Measurements from ENCODE around the gene CHRNA9. TPM values are rescaled to one million over a fixed set of nuclear protein-coding genes. Genes with fewer than 3 reads are reported as not detected.
A peak's percentile ranks its signal among the peaks of the same experiment; 100 is the strongest.

The CHRNA9 gene
- total RNA-seq, 1 donor from 2014 or later = 0.43 TPM

DNA sequence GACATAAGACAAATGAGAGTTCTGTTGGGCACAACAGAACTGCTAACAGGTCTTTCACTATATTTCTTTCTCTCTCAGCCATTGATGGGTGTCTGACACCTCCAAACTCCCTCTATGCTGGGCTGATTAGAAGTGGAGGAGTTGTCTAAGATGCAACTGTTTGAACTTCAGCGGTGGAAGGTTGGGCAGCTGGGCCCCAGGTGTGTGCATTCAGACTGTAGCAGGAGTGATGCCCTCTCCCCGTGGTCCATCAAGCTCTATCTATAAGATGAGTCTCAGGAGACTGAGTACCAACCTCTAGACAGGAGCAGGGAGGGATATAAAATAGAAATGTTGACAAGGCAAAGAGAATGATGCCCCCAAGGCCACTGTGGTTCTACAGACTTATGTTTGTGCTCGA is 28.2 kb upstream of the CHRNA9 start:
- peaks cover 10% of the 10 kb centered on the region for H3K4me1 Mint-ChIP-seq (ENCODE audit: low read depth)
- no peak overlapping the region for H3K4me3 Mint-ChIP-seq (ENCODE audit: low read depth)
- H3K36me3 Mint-ChIP-seq (ENCODE audit: insufficient read depth) = no peaks in the 10 kb centered on the region
- H3K27me3 Mint-ChIP-seq = no peaks in the 10 kb centered on the region
- TF ChIP-seq, protein P1, sequence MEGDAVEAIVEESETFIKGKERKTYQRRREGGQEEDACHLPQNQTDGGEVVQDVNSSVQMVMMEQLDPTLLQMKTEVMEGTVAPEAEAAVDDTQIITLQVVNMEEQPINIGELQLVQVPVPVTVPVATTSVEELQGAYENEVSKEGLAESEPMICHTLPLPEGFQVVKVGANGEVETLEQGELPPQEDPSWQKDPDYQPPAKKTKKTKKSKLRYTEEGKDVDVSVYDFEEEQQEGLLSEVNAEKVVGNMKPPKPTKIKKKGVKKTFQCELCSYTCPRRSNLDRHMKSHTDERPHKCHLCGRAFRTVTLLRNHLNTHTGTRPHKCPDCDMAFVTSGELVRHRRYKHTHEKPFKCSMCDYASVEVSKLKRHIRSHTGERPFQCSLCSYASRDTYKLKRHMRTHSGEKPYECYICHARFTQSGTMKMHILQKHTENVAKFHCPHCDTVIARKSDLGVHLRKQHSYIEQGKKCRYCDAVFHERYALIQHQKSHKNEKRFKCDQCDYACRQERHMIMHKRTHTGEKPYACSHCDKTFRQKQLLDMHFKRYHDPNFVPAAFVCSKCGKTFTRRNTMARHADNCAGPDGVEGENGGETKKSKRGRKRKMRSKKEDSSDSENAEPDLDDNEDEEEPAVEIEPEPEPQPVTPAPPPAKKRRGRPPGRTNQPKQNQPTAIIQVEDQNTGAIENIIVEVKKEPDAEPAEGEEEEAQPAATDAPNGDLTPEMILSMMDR (IDR thresholded peaks at IDR 0.05; ENCODE audit: unreplicated experiment) = no peak
- no peak for DNase-seq (ENCODE audit: low spot score, unreplicated experiment)
- no peak overlapping the region for H3K27ac Mint-ChIP-seq
- H3K9me3 Mint-ChIP-seq (ENCODE audit: low read depth) = peaks cover 5% of the 10 kb centered on the region

DNA sequence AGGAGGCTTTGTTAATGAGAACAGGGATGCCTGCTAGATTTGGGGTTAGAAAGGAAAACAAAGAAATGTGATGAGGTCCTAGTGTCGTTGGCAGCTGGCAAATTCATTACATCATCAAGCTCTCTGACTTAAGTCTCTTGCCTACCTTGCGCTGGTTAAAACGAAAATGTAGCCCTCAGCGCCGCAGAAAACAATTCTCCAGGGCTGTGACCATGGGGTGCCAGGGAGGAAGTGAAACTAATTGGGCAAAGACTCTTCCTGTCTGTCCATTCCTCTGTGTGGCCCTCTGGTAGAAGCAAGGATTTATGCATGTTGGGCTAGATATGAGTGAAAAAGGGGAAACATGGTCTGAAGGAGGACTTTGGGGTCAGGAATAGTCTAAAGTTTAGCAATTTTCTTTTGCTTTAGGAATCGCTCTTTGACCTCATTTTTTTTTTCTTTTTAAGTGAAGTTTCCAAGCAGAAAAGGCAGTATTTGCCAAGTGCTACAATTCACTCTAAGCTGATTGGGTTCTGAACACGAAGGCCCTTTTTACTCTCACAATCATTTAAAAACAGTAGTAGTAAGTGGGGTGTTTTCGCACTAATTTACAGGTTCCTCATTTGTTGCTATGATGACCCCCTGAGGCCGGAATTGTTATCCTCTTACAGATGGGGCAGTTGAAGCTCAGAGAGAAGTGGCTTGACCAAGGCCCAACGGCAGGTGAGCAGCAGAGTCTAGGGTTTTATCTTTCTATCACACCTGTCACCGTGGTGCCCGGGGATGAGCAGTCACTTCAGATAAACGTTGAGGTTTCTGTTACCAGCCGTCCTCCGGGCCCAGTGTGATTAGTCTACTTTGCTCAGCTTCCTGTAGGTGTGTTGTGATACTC is 27.3 kb upstream of the CHRNA9 start:
- Mint-ChIP-seq H3K4me1 (ENCODE audit: low read depth) (peaks cover 14% of the 10 kb centered on the region), H3K36me3 (ENCODE audit: insufficient read depth) (no peaks in the 10 kb centered on the region), H3K4me3 (ENCODE audit: low read depth) (no peak overlapping the region), H3K9me3 (ENCODE audit: low read depth) (peaks cover 5% of the 10 kb centered on the region), H3K27me3 (no peaks in the 10 kb centered on the region), H3K27ac (no peak overlapping the region)
- TF ChIP-seq, protein P1 (IDR thresholded peaks at IDR 0.05; ENCODE audit: unreplicated experiment) = no peak
- no peak for DNase-seq (ENCODE audit: low spot score, unreplicated experiment)

DNA sequence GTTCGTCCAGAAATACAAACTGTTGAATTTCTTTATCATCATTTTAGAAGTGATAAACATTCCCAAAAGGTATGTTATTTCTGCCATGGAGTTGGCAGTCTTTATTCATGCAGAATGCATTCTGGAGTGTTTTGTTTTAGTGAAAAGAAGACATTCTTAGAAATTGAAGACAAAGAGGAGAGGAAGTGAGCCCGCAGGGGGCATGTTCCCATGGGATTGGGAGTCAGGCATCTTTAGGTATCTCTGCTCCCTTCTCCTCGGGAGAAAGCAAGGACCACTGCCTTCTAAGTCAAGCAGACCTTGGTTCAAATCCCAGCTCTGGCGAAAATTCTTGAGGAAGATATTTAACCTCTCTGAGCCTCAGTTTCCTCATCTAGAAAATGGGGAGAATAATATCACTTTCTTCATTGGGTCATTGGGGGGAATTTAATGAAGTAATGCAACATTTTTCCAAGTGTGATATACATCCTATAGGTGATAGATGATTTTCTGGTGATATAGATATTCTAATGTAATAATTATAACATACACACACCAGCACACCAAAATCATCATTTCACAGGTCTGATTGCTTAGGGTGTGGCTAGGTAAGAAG is 26.5 kb upstream of the CHRNA9 start:
- no peaks in the 10 kb centered on the region for H3K36me3 Mint-ChIP-seq (ENCODE audit: insufficient read depth)
- H3K4me3 Mint-ChIP-seq (ENCODE audit: low read depth) = no peak overlapping the region
- TF ChIP-seq, protein P1 (IDR thresholded peaks at IDR 0.05; ENCODE audit: unreplicated experiment) = no peak
- no peak overlapping the region for H3K27ac Mint-ChIP-seq
- no peak for DNase-seq (ENCODE audit: low spot score, unreplicated experiment)
- H3K4me1 Mint-ChIP-seq (ENCODE audit: low read depth) = peaks cover 14% of the 10 kb centered on the region
- no peaks in the 10 kb centered on the region for H3K27me3 Mint-ChIP-seq
- peaks cover 5% of the 10 kb centered on the region for H3K9me3 Mint-ChIP-seq (ENCODE audit: low read depth)

DNA sequence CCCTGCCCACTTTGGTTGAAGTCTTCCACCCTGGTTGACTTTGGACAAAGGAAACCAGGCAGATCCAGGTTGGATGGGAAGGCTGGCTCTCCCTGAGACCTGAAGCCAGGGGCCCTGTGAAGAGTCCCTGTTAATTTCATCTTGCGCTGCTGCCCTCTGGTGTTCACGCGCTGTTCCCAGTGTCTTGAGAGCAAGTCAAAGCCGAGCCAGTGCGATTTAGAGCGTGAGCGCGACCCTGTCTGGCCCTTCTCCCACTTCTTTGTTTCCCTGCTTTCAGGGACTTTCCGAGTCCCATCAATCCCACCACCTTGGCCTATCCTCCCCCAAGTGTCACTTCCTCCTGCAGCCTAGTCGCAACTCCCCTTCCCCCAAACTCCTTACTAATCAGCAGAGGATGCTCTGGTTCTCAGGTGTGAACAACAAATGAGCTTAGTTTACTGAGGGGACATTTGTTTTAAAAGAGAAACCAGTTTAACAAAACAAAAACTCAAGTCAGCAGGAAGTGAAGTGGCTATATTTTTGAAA is 25.8 kb upstream of the CHRNA9 start:
- Mint-ChIP-seq H3K4me3 (ENCODE audit: low read depth) (no peak overlapping the region), H3K27ac (peak overlapping the region; percentile 70), H3K27me3 (no peaks in the 10 kb centered on the region), H3K9me3 (ENCODE audit: low read depth) (peaks cover 5% of the 10 kb centered on the region), H3K4me1 (ENCODE audit: low read depth) (peaks cover 14% of the 10 kb centered on the region), H3K36me3 (ENCODE audit: insufficient read depth) (no peaks in the 10 kb centered on the region)
- TF ChIP-seq, protein P1 (IDR thresholded peaks at IDR 0.05; ENCODE audit: unreplicated experiment) = peak; percentile 93
- peak; percentile 88 for DNase-seq (ENCODE audit: low spot score, unreplicated experiment)

DNA sequence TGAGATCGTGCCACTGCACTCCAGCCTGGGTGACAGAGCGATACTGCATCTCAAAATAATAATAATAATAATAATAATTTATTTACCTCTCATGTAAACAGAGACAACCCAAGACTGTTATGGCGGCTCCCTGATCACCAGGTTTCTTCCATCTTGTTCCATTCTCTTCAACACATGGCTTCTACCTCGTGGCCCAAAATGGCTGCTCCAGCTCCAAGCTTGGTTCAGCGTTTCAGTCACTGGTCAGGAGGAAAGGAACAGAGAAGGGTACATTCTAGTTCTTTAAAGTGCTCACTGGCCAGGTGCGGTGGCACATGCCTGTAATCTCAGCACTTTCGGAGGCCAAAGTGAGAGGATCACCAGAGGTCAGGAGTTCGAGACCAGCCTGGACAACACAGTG is 24.9 kb upstream of the CHRNA9 start:
- H3K27ac Mint-ChIP-seq = no peak overlapping the region
- TF ChIP-seq, protein P1 (IDR thresholded peaks at IDR 0.05; ENCODE audit: unreplicated experiment) = no peak
- H3K4me1 Mint-ChIP-seq (ENCODE audit: low read depth) = peaks cover 14% of the 10 kb centered on the region
- H3K36me3 Mint-ChIP-seq (ENCODE audit: insufficient read depth) = no peaks in the 10 kb centered on the region
- no peaks in the 10 kb centered on the region for H3K27me3 Mint-ChIP-seq
- no peak for DNase-seq (ENCODE audit: low spot score, unreplicated experiment)
- H3K4me3 Mint-ChIP-seq (ENCODE audit: low read depth) = no peak overlapping the region
- no peaks in the 10 kb centered on the region for H3K9me3 Mint-ChIP-seq (ENCODE audit: low read depth)

All from progenitor cell of endocrine pancreas (in vitro differentiated cells).